WTC11 (cell line): Measurements from ENCODE around the gene F13B. TPM values are rescaled to one million over a fixed set of nuclear protein-coding genes. Genes with fewer than 3 reads are reported as not detected.

ENCODE experiments used
- total RNA-seq: library from RNA; stranded (reverse); gene quantifications from 3 replicates; pipeline ENCODE4 v1.2.3, GENCODE V29; 2021

The F13B gene
- total RNA-seq, 1 experiment from 2014 or later: not detected

Other genes starting within 250 kb of the F13B start
- 0.14 to 0.20 TPM (median 0.16 TPM) in 3 replicates for gene CFHR1, start 247.5 kb downstream of the F13B start, total RNA-seq
- gene CFHR4, start 179.2 kb downstream of the F13B start, total RNA-seq: 0.42 TPM in 1 of 3 replicates, not detected in the others
- 0.37 TPM in 1 of 3 replicates, not detected in the others for gene CFHR2, start 123.5 kb downstream of the F13B start, total RNA-seq
- gene CFHR5, start 89.7 kb downstream of the F13B start, total RNA-seq: not detected in 3 replicates
- 39.0 to 44.5 TPM (median 40.5 TPM) in 3 replicates for gene ASPM, start 79.4 kb upstream of the F13B start, total RNA-seq
- gene ZBTB41, start 134.0 kb upstream of the F13B start, total RNA-seq: 5.5 to 6.0 TPM (median 5.7 TPM) in 3 replicates
- gene CRB1, start 201.0 kb upstream of the F13B start, total RNA-seq: 0.07 to 0.11 TPM in 2 of 3 replicates, not detected in the other